ENCODE results near the gene TIGIT.
"Not testable (repeated sequence)": the region's sequence is repeated elsewhere in the genome, so short reads cannot be mapped to it uniquely, and the experiment has no call there.

The TIGIT gene

DNA sequence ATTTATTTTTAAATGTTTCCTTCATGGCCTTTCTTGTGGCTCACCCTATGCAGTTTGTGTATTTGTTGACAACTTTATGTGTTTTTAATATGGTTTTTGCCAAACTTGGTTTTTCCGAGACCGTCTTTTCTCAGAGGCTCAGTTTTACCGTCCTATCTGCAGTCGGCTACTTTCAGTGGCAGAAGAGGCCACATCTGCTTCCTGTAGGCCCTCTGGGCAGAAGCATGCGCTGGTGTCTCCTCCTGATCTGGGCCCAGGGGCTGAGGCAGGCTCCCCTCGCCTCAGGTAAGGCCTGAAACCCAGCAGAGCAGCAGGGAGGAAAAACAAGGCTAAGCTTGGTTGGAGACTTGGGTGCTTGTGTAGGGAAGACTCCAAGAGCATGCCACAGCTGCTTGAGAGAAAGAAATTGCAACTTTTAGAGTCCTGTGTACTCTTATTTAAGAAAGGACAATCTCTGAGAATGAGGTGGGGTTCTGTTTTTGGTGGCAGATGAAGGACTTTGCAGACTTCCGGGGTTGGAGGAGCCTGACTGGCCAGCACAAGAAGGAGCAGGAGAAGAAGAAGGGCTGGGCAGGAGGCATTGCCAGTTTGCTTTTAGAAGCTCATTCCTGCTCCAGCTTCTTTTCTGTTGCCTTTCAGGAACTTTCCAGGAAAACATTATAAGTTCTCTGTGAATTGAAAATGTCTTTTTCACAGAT, at the start of gene TIGIT:
Gene TIGIT (plus strand): TSS at position 191 of the 698 bp plus-strand sequence. CDS start 34 bp downstream, at position 225.
- no peak for DNase-seq

- DNase-seq = no peak
These were observed 40.9 kb upstream of the TIGIT start for GRCh38 chr3:114252954-114253353.

GRCh38 chr3:114253505-114253904, 40.3 kb upstream of the TIGIT start:
- no peak for DNase-seq

- no peak for DNase-seq
These were observed 34.3 kb upstream of the TIGIT start for GRCh38 chr3:114259566-114259965.

- DNase-seq = no peak
These were observed 33.7 kb upstream of the TIGIT start for GRCh38 chr3:114260152-114260551.

- DNase-seq = no peak
These were observed 23.8 kb upstream of the TIGIT start for GRCh38 chr3:114270019-114270418.

GRCh38 chr3:114272271-114272670, 21.6 kb upstream of the TIGIT start:
- no peak for DNase-seq

GRCh38 chr3:114274929-114275328, 18.9 kb upstream of the TIGIT start:
- DNase-seq = no peak

DNA sequence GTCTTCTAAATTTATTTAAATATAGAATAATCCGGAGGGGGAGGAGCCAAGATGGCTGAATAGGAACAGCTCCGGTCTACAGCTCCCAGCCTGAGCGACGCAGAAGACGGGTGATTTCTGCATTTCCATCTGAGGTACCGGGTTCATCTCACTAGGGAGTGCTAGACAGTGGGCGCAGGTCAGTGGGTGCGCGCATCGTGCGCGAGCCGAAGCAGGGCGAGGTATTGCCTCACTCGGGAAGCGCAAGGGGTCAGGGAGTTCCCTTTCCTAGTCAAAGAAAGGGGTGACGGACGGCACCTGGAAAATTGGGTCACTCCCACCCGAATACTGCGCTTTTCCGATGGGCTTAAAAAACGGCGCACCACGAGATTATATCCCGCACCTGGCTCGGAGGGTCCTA, 17.0 kb upstream of the TIGIT start:
- DNase-seq = not testable (repeated sequence)

GRCh38 chr3:114284644-114285043, 9.2 kb upstream of the TIGIT start:
- no peak for DNase-seq

DNA sequence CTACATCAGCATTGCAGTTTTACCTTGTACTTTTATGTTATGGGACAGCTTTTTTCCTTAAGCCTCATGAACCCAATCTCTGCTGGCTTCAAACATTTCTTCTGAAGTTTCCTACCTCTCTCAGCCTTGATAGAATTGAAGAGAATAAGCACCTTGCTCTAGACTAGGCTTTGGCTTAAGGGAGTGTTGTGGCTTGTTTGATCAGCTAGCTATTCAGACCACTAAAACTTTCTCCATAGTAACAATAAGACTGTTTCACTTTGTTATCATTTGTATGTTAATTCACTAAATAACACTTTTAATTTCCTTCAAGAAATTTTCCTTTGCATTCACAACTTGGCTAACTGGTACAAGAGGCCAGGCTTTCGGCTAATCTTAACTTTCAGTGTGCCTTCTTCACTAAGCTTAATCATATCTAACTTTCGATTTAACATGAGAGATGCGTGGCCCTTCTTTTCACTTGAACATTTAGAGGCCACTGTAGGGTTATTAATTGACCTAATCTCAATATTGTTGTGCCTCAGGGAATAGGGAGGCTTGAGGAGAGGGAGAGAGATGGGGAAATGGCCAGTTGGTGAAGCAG, 8.1 kb upstream of the TIGIT start:
- no peak for DNase-seq

- no peak for DNase-seq
These were observed 7.6 kb upstream of the TIGIT start for GRCh38 chr3:114286266-114286665.

- peak; percentile 97 to 99 for DNase-seq
These were observed 2.6 kb upstream of the TIGIT start for GRCh38 chr3:114290911-114291901.

DNA sequence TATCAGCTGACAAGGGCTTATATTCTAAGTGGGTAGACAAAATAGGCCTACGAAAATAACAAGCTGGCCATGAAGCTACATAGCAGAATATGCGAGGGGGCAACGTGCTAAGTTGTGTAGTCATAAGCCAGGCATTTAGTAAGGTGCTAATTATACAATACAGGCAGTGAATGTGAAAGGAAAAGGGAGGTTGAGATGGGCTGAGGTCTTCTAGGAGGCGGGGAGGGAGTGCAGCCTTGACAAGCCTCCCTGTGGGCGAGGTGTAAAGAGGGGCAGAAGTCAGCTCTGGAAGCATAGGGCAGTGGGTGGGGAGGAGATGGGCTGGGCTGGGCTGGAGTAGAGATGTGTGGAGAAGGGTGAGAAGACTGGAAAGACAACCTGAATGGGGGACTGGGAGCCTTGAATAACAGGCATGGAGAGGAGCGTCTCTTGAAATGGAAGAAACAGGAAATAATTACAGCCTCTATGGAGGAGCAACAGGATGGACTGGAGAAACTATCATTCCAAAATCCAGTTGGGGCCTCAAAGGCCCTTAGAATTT, 1.2 kb downstream of the TIGIT start:
- DNase-seq = no peak

DNA sequence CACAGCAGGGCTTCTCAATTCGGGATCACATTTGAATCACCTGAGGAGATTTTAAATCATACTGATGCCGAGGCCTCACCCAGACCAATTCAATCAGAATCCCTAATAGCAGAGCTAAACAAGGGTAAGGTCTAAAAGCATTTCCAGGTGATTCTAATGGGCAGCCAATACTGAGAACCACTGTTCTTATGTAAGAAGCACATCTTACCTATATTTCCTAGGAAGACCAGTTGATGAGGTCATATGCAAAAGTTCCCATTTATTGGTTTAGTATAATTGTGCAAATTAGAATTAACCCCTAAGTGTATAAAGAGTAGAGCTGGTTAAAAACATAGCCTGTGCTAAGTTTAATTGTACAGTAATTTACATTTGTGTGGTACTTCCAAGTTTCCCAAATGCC, 2.1 kb downstream of the TIGIT start:
- no peak for DNase-seq

DNA sequence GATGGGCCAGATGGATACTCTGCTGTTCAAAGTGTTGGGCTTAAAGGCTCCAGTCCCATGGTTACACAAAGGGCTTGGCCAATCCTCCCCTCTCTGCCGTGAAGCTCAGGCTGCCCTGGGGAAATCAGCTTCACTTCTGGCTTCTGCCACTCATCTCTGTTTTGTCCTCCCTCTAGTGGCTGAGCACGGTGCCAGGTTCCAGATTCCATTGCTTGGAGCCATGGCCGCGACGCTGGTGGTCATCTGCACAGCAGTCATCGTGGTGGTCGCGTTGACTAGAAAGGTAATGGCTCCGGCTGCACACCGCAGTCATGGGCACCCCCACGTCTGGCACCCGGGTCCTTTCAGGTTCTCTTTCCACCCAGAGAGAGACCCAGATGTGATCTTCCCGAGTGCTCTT, 5.6 kb downstream of the TIGIT start:
- DNase-seq = peak in 1 of 2 experiments; percentile 56

DNA sequence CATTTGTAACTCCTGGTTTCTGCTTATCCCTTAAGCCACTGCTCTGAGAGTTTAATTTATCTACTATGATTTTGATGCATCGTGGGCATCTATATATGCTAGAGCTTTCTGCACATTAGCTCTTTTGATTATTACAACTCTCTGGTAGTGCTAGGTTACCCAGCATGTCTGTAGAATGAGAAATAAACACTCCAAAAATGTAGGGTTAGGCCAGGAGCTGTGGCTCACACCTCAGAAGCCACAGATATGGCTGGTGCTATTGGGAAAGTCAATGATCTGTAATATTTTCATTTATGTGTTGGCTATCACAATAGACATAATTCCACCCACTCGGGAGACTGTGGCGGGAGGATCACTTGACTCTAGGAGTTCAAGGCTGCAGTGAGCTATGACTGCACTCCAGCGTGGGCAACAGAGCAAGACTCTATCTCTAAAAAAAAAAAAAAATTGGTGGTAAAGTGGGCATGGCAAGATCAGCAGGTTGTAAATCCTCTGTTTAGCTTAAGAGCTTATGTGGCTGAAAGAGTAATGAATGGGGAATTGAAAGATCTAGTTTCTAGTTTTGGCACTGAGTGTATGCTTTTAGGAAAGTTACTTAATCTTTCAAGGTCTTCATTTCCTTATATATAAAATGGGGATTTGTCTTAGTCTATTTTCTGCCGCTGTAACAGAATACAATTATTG, 6.3 kb downstream of the TIGIT start:
- no peak for DNase-seq

DNA sequence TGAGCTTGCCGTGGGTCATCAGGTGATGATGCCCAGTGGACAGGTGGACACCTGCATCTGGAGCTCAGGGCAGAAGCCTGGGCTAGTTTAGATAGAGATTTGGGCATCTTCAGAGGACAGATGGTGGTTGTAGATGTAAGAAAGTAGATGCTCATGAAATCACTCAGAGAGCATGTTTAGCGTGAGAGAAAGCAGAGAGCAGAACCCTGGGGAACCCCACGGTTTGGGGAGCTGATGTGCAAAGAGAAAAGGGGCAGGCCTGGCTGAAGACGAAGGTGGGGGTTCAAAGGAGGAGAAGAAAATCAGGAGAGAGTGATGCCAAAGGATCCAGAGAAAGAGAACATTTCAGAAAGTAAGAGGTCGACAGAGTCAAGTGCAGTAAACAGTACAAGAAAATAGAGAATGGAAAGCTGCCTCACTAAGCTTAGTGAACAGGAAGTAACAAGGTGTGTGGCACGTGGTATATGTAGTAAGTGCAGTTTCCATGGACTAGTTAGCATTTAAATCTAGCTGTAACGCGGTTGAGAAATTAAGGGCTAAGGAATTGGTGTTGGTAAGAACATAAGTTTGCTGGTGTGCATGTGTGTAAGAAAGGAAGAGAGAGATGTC, 13.5 kb downstream of the TIGIT start:
- DNase-seq = no peak

GRCh38 chr3:114307832-114308231, 14.0 kb downstream of the TIGIT start:
- DNase-seq = no peak

DNA sequence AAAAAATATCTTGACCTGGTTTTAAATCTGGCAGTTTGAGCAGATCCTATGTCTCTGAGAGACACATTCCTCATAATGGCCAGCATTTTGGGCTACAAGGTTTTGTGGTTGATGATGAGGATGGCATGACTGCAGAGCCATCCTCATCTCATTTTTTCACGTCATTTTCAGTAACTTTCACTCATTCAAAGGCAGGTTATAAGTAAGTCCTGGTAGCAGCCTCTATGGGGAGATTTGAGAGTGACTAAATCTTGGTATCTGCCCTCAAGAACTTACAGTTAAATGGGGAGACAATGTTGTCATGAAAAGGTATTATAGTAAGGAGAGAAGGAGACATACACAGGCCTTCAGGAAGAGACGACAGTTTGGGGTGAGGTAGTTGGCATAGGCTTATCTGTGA, 14.5 kb downstream of the TIGIT start:
- DNase-seq = no peak

DNA sequence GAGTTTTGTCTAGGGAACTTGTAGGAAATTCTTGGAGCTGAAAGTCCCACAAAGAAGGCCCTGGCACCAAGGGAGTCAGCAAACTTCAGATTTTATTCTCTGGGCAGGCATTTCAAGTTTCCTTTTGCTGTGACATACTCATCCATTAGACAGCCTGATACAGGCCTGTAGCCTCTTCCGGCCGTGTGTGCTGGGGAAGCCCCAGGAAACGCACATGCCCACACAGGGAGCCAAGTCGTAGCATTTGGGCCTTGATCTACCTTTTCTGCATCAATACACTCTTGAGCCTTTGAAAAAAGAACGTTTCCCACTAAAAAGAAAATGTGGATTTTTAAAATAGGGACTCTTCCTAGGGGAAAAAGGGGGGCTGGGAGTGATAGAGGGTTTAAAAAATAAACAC, 15.0 kb downstream of the TIGIT start:
- DNase-seq = peak; percentile 62 to 70

- DNase-seq = peak in 1 of 2 experiments; percentile 50
These were observed 16.9 kb downstream of the TIGIT start for GRCh38 chr3:114310695-114311094.

All from activated T-cell treated with anti-CD3 and anti-CD28 coated beads, Interleukin-2, amount 50 U/mL, for 48 hours (primary cell).